Measurements from ENCODE around the gene SEPTIN3. TPM values are rescaled to one million over a fixed set of nuclear protein-coding genes. Genes with fewer than 3 reads are reported as not detected.

The SEPTIN3 gene, protein sequence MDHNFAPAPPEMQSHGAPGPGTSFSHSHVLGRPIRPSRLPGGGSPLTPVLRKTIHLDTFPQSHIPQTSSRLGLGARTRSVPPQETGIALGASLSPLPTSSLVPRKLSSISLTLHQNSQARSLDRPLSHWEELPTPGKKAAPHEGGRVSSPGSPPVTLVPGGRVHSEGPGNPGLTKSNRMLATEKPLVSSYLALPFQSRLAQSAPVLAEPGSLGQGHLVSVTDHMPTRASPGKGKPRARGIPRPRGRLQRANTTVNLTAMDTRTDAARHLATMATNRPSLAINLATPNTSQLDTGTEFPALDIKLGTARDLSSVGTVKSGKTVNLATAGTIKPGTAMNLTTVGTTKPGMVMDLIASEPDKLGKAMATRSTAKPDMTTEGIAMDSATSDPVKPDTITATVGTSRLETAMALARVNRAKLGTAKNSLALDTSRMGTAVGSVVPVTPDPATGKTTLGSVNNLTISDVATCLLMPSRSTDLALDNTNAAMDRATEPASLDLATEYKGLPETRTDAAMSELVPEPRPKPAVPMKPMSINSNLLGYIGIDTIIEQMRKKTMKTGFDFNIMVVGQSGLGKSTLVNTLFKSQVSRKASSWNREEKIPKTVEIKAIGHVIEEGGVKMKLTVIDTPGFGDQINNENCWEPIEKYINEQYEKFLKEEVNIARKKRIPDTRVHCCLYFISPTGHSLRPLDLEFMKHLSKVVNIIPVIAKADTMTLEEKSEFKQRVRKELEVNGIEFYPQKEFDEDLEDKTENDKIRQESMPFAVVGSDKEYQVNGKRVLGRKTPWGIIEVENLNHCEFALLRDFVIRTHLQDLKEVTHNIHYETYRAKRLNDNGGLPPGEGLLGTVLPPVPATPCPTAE
- 0.90 to 1.2 TPM (median 1.1 TPM) in 5 replicates for total RNA-seq (2022; extraction: Qiagen RNA extraction)

DNA sequence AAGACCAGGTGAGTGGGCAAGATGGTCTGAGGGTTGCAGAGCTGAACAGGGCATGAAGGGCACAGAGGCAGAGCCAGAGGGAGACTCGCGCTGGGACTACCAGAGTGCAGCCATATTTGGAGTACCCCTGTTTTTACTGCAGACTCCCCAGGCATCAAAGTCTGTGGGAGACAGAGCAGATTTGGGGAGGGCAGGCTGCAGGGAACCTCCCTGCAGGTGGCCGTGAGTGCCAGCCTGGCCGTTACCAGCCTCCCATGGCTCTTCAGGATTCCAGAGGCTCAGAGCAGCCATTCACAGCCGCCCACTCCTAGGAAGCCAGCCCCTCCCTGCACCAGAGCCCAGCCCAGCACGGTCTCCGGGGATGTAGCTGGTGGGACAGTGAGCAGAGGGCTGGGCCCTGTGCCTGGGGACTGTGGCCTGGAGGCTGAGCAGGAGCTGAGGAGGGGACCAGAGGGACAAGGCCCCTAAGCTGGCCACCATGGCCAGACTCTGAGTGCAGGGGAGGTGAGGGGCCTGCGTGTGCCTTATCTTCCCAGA lies at the start of gene SEPTIN3:
TSS of gene SEPTIN3 (plus strand) at position 334 of the 537 bp plus-strand sequence. CDS start 2,050 bp downstream, outside the sequence.

DNA sequence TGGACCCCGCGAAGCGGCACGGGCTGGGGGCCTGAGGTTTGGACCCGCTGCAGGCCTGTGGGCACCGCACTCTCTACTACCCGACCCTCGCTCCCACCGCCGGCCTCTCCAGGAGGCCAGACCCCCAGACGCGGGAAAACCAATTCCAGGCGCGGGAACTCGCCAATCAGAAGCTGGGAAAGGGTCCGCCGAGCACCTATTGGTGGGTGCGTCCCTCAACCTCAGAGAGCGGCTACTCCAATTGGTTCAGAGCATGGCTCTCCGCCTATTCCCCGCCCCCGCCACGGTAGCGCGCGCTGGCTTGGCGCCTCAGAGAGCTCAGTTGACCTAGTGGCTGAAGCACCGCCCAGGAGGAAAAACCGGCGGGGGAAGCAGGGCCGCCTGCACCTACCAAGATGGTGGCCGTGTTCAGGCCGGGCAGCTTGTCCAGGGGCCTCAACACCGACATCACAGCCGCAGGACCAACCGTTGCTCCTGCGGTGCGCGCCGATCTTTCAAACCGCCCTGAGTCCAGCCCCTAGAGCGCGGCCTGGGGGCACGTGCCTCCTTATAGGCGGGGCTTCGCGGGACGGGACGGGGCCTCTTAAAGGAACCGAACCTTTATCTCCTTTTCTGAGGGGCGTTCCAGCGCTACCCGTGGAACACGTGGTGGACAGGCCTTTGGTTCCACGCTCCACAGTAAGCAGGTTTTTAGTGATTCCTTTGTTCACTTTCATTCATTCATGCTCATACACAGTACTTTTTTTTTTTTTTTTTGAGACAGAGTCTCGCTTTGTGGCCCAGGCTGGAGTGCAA lies 22.4 kb upstream of the SEPTIN3 start, which contains the start of gene CENPM:
TSS of gene CENPM (minus strand) at position 524 of the 795 bp plus-strand sequence. CDS start at position 448, 76 bp downstream.

GRCh38 chr22:41951898-41952474 lies 17.3 kb upstream of the SEPTIN3 start, which contains the start of gene SMIM45:
Gene SMIM45, plus strand, starts transcription at chr22:41952150.

DNA sequence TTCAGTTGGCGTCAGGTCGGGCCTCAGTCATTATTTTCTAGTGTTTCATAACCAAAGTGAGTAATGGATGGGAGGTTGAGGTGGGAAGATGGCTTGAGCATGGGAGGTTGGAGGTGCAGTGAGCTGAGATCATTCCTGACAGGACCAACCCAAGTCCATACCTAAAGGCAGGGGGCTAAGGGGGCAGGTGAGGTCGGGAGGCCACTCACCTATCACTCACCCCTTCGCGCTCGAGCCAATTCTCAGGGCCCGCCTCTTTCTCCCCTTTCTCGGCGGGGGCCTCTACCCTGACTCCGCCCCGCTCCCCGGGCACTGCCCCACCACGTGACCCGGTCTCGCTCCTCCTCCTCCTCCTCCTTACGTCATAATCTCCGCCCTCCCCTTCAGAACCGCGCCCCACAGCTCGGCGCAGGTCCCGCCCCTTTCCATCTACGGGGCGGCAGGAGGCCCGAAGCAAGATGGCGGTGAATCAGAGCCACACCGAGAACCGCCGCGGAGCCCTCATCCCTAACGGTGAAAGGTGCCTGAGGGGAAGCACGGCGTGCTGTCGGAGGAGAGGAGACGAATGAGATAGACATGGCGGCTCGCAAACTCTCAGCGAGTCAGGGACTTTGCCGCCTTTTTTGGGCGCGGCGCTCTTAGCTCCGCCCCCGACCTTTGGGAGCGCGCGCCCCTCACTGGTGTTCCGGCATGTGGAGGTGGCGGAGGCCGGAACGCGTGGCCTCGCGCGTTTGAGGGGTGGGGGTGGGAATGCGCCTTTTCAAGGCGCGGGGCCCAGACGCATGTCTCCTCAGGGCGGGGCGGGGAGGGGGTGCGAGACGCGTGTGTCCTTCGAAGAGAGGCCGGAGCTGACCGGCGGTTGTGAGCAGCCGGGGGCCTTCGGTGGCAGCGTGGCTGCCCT lies 29.4 kb downstream of the SEPTIN3 start, which contains the start of gene WBP2NL:
TSS of gene WBP2NL (plus strand) at position 428 of the 901 bp plus-strand sequence. CDS start at position 459, 31 bp downstream.

Other genes starting within 250 kb of the SEPTIN3 start
- 2.7 to 3.1 TPM (median 2.8 TPM) in 5 replicates for gene CCDC134, start 168.8 kb upstream of the SEPTIN3 start, total RNA-seq (2022; extraction: Qiagen RNA extraction)
- 24.7 to 30.4 TPM (median 28.5 TPM) in 5 replicates for gene SREBF2, start 136.3 kb upstream of the SEPTIN3 start, total RNA-seq (2022; extraction: Qiagen RNA extraction)
- gene SHISA8, start 54.4 kb upstream of the SEPTIN3 start, total RNA-seq (2022; extraction: Qiagen RNA extraction), result 0.18 to 0.30 TPM (median 0.23 TPM) in 4 of 5 replicates, not detected in the other
- gene TNFRSF13C, start 42.6 kb upstream of the SEPTIN3 start, total RNA-seq (2022; extraction: Qiagen RNA extraction), result 0.12 to 0.23 TPM (median 0.14 TPM) in 5 replicates
- 27.0 to 40.5 TPM (median 35.9 TPM) in 5 replicates for gene CENPM, start 22.3 kb upstream of the SEPTIN3 start, total RNA-seq (2022; extraction: Qiagen RNA extraction)
- 0.06 to 0.13 TPM (median 0.06 TPM) in 4 of 5 replicates, not detected in the other for gene WBP2NL, start 29.3 kb downstream of the SEPTIN3 start, total RNA-seq (2022; extraction: Qiagen RNA extraction)
- 6.1 to 7.2 TPM (median 7.2 TPM) in 5 replicates for gene NAGA, start 101.4 kb downstream of the SEPTIN3 start, total RNA-seq (2022; extraction: Qiagen RNA extraction)
- not detected in 5 replicates for gene PHETA2, start 104.8 kb downstream of the SEPTIN3 start, total RNA-seq (2022; extraction: Qiagen RNA extraction)
- gene SMDT1, start 110.3 kb downstream of the SEPTIN3 start, total RNA-seq (2022; extraction: Qiagen RNA extraction), result 23.0 to 45.8 TPM (median 40.7 TPM) in 5 replicates
- gene NDUFA6, start 121.3 kb downstream of the SEPTIN3 start, total RNA-seq (2022; extraction: Qiagen RNA extraction), result 60.4 to 69.1 TPM (median 63.5 TPM) in 5 replicates
- 0.30 to 0.70 TPM (median 0.32 TPM) in 5 replicates for gene CYP2D6, start 161.4 kb downstream of the SEPTIN3 start, total RNA-seq (2022; extraction: Qiagen RNA extraction)